ENCODE results near the gene SDHAF1. TPM values are rescaled to one million over a fixed set of nuclear protein-coding genes. Genes with fewer than 3 reads are reported as not detected.

The SDHAF1 gene
- total and polyA plus RNA-seq, 8 donors, result 8.0 to 38.1 (median 26.4) TPM; not detected in 1

- no peak for DNase-seq
- H3K4me1 ChIP-seq, result no peaks in the 10 kb centered on the region
- peaks cover 4 to 80% (median 63%) of the 10 kb centered on the region in 4 donors for H3K36me3 ChIP-seq
- no peak overlapping the region for H3K27ac ChIP-seq
- H3K27me3 ChIP-seq, result no peaks in the 10 kb centered on the region
- 54 to 82% (median 65%) methylated on average over 1 of the region's 1 CpG for WGBS, 5 donors
- TF ChIP-seq EP300 (IDR thresholded peaks at IDR 0.05), result no peak
- TF ChIP-seq POLR2A (IDR thresholded peaks at IDR 0.05), result no peak
- TF ChIP-seq, protein P1, sequence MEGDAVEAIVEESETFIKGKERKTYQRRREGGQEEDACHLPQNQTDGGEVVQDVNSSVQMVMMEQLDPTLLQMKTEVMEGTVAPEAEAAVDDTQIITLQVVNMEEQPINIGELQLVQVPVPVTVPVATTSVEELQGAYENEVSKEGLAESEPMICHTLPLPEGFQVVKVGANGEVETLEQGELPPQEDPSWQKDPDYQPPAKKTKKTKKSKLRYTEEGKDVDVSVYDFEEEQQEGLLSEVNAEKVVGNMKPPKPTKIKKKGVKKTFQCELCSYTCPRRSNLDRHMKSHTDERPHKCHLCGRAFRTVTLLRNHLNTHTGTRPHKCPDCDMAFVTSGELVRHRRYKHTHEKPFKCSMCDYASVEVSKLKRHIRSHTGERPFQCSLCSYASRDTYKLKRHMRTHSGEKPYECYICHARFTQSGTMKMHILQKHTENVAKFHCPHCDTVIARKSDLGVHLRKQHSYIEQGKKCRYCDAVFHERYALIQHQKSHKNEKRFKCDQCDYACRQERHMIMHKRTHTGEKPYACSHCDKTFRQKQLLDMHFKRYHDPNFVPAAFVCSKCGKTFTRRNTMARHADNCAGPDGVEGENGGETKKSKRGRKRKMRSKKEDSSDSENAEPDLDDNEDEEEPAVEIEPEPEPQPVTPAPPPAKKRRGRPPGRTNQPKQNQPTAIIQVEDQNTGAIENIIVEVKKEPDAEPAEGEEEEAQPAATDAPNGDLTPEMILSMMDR (IDR thresholded peaks at IDR 0.05), result no peak
- no peak for TF ChIP-seq POLR2AphosphoS5 (IDR thresholded peaks at IDR 0.05)
- no peaks in the 10 kb centered on the region for H3K9me3 ChIP-seq
- no peak overlapping the region for H3K4me3 ChIP-seq
- intact Hi-C loops (cut with DNase I; ENCODE audit: low total_unique reads), result no loop called here
Observed at GRCh38 chr19:36025541-36025940, 30.6 kb downstream of the SDHAF1 start.

DNA sequence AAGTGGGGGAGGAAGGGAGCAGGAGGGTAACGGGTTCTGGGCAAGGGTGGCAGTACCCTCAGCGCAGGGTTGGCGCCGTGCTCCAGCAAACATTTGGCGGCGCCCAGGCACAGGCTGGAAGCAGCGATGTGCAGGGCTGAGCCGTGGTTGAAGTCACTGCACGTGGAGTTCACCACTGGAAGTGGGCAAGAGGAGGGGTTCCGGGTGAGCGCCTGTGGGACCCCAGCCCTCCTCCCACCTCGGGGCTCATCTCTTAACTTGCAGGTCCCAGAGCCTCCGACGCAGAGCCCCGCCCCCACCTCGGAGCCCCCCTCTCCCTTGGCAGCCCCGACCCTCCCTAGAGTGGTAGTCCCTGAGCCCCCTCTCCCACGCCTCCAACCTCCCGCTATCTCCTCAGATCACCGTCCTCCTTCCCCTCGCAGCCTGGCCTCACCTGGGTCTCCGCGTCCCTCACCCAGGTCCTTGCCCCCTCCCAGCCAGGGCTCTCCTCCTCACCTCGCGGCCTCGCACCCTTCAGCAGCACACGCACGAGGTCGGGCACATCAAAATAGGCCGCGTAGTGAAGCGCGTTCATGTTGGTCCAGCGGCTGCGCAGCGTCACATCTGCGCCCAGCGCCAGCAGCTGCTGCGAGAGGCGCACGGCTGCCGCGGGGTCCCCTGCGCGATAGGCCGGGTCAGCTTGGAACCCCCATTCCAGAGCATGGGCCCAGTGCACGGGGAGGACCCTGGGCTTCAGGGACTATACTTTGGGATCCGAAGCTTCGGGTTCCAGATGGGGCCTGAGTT is 31.3 kb downstream of the SDHAF1 start:
- H3K36me3 ChIP-seq, result peaks cover 4 to 73% (median 58%) of the 10 kb centered on the region in 4 donors
- H3K4me1 ChIP-seq, result peaks cover 0 to 3% (median 1%) of the 10 kb centered on the region in 4 donors
- TF ChIP-seq POLR2AphosphoS5 (IDR thresholded peaks at IDR 0.05) (no peak), EP300 (IDR thresholded peaks at IDR 0.05) (no peak), POLR2A (IDR thresholded peaks at IDR 0.05) (no peak)
- TF ChIP-seq, protein P1 (IDR thresholded peaks at IDR 0.05), result no peak
- DNase-seq, result no peak
- WGBS, 5 donors, result 93 to 95% (median 94%) methylated on average over 40 to 49 of the region's 49 CpGs
- H3K9me3 ChIP-seq, result no peaks in the 10 kb centered on the region
- H3K27me3 ChIP-seq, result no peaks in the 10 kb centered on the region
- intact Hi-C loops (cut with DNase I; ENCODE audit: low total_unique reads), result no loop called here
- H3K4me3 ChIP-seq, result no peak overlapping the region
- no peak overlapping the region for H3K27ac ChIP-seq

DNA sequence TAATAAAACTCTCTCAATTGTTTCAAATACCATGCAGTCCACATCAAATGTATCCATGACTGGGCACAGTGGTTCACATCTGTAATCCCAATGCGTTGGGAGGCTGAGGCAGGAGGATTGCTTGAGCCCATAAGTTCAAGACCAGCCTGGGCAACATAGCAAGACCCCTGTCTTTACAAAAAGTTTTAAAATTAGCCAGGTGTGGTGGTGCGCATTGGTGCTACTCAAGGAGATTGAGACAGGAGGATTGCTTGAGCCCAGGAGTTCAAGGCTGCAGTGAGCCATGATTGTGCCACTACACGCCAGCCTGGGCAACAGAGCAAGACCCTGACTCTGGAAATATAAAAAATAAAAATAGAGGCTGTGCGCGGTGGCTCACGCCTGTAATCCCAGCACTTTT is 32.7 kb downstream of the SDHAF1 start:
- no peak for TF ChIP-seq EP300 (IDR thresholded peaks at IDR 0.05)
- no peak for TF ChIP-seq POLR2A (IDR thresholded peaks at IDR 0.05)
- TF ChIP-seq POLR2AphosphoS5 (IDR thresholded peaks at IDR 0.05), result no peak
- TF ChIP-seq, protein P1 (IDR thresholded peaks at IDR 0.05), result no peak
- H3K36me3 ChIP-seq, result peaks cover 4 to 59% (median 46%) of the 10 kb centered on the region in 4 donors
- no peaks in the 10 kb centered on the region for H3K9me3 ChIP-seq
- no peak overlapping the region for H3K4me3 ChIP-seq
- peaks cover 0 to 17% (median 12%) of the 10 kb centered on the region in 4 donors for H3K4me1 ChIP-seq
- whole genome bisulfite sequencing, 5 donors, result 97 to 100% (median 97%) methylated on average over 6 of the region's 6 CpGs
- H3K27me3 ChIP-seq, result peaks cover 0 to 9% (median 0%) of the 10 kb centered on the region in 3 donors
- H3K27ac ChIP-seq, result no peak overlapping the region
- intact Hi-C loops (cut with DNase I; ENCODE audit: low total_unique reads), result no loop called here
- no peak for DNase-seq

GRCh38 chr19:36028313-36029041 is 33.5 kb downstream of the SDHAF1 start:
- TF ChIP-seq EP300 (IDR thresholded peaks at IDR 0.05) (no peak), POLR2AphosphoS5 (IDR thresholded peaks at IDR 0.05) (no peak), POLR2A (IDR thresholded peaks at IDR 0.05) (no peak)
- TF ChIP-seq, protein P1 (IDR thresholded peaks at IDR 0.05), result no peak
- H3K36me3 ChIP-seq, result peaks cover 4 to 51% (median 38%) of the 10 kb centered on the region in 4 donors
- no peak for DNase-seq
- no peak overlapping the region for H3K4me3 ChIP-seq
- H3K9me3 ChIP-seq, result no peaks in the 10 kb centered on the region
- H3K27ac ChIP-seq, result no peak overlapping the region
- peaks cover 0 to 13% (median 0%) of the 10 kb centered on the region in 3 donors for H3K27me3 ChIP-seq
- intact Hi-C loops (cut with DNase I; ENCODE audit: low total_unique reads), result no loop called here
- peaks cover 0 to 25% (median 17%) of the 10 kb centered on the region in 4 donors for H3K4me1 ChIP-seq
- WGBS, 5 donors, result 77 to 86% (median 82%) methylated on average over 10 of the region's 10 CpGs

All from stomach (tissue), 9 donors.